Activated T-helper 2 cell treated with anti-CD3 and anti-CD28 coated beads, Interferon-gamma antibody, Interleukin-2, Interleukin-4, amounts not matched to agents 10 μg/mL and 5 μg/mL and 100 μg/mL, durations not matched to agents 14 hours and 24 hours and 36 hours (primary cell): ENCODE data around the gene APBA2. TPM values are rescaled to one million over a fixed set of nuclear protein-coding genes. Genes with fewer than 3 reads are reported as not detected.

Experiments used
- DNase-seq: peaks from one replicate; pipeline ENCODE4 v3.0.0; 2021; ENCODE audit warnings: low spot score
- H3K27ac Mint-ChIP-seq: one replicate; pipeline ENCODE4 v1.8.0; 2021; ENCODE audit warnings: mixed read lengths
- H3K27me3 Mint-ChIP-seq: one replicate; pipeline ENCODE4 v1.8.0; 2021; ENCODE audit warnings: low read depth, mixed read lengths
- H3K36me3 Mint-ChIP-seq: one replicate; pipeline ENCODE4 v1.8.0; 2021; ENCODE audit warnings: low read depth, mixed read lengths
- H3K4me1 Mint-ChIP-seq: one replicate; pipeline ENCODE4 v1.8.0; 2021; ENCODE audit warnings: low read depth, mixed read lengths
- H3K4me3 Mint-ChIP-seq: one replicate; pipeline ENCODE4 v1.8.0; 2021; ENCODE audit warnings: low read depth, mild to moderate bottlenecking, moderate library complexity, mixed read lengths
- H3K9me3 Mint-ChIP-seq: one replicate; pipeline ENCODE4 v1.8.0; 2021; ENCODE audit warnings: mixed read lengths
- intact Hi-C: fragments of 100-400 bp; cut with micrococcal nuclease; formaldehyde crosslinking; loops from one replicate; pipeline ENCODE4 v1.15.1; 2023
- total RNA-seq: library from RNA; stranded (reverse); gene quantifications from 2 replicates; pipeline ENCODE4 v1.2.3, GENCODE V29; 2022

APBA2 gene
- total RNA-seq, 1 donor from 2014 or later, result 1.2 TPM

DNA sequence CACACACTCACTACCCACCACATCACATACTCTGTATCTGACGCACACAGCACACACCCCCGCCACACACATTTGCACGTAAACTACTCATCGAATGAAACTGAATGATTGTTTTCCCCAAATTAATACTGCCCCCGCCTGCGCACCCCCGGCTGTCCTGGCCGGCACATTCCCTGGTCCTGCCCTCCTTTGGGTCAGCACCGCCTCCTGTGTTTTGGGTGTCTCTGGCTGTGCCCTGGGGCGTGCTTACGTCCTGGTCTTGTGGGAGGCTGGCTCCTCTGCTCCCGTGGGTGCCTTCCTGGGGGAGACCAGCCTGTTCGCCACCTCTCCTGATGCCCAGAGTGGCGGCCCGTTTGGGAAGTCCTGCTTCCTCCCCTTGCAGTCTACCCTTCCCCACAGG, 30.2 kb downstream of the APBA2 start:
- Mint-ChIP-seq H3K4me3 (no peak overlapping the region), H3K4me1 (peaks cover 13% of the 10 kb centered on the region), H3K36me3 (no peaks in the 10 kb centered on the region), H3K27me3 (no peaks in the 10 kb centered on the region), H3K9me3 (no peaks in the 10 kb centered on the region), H3K27ac (no peak overlapping the region)
- intact Hi-C loops, result no loop called here
- no peak for DNase-seq

DNA sequence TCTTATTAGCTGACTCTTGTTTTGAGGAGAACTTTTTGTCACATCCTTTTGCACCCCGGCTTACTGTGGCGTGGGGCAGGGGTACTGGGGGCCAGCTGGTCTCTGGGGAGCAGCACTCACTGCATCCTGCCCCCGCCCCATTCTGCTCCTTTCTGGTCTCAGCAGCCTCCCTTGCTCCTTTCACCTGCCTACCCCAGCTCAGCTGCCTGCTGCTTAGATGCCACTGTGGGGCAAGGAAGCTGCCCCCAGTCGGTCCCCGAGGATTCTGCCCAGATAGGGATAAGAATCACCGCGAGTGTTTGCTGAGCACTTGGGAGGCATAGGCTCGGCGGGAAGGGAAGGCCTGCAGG, 32.0 kb downstream of the APBA2 start:
- intact Hi-C loops, result no loop called here
- H3K27me3 Mint-ChIP-seq, result no peaks in the 10 kb centered on the region
- H3K36me3 Mint-ChIP-seq, result no peaks in the 10 kb centered on the region
- H3K4me1 Mint-ChIP-seq, result peaks cover 21% of the 10 kb centered on the region
- no peak overlapping the region for H3K4me3 Mint-ChIP-seq
- DNase-seq, result no peak
- no peak overlapping the region for H3K27ac Mint-ChIP-seq
- H3K9me3 Mint-ChIP-seq, result no peaks in the 10 kb centered on the region

DNA sequence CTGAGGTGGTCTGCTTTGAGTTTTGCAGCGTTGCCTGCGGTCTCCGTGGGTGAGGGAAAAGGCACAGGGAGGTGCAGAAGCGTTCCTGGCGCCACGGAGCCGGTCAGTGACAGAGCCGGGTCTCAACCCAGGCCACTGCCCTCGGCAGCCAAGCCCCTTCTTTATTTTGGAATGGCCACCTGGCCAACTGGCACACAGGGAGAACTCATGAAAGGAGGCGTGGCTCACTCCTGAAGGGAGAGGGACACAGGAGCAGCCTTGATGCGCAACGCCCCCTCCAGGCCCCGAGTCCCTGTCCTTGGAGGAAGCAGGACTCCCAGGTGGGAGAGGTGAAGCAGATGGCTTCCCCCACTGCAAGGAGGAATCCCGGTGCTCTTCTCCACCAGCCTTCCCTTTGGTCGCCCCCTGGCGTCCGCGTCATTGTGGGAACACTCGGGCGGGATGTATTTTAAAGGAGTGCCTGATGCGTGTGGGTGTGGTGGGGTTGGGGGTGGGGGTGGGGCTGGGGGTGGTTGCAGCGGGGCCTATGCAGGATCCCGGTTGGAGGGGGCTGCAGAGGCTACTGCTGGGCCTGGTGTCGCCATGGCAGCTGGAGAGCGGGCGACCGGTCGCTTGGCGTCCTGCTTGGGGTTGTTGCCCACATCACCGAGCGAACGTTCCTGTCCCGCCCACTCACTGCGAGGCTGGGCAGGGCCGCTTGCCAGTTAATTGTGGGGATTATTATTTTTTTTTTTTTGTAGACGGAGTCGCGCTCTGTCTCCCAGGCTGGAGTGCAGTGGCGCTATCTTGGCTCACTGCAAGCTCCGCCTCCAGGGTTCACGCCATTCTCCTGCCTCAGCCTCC, 32.6 kb downstream of the APBA2 start:
- intact Hi-C loops, result no loop called here
- no peak for DNase-seq
- Mint-ChIP-seq H3K4me1 (peaks cover 23% of the 10 kb centered on the region), H3K27ac (no peak overlapping the region), H3K27me3 (no peaks in the 10 kb centered on the region), H3K4me3 (no peak overlapping the region), H3K9me3 (no peaks in the 10 kb centered on the region), H3K36me3 (no peaks in the 10 kb centered on the region)

DNA sequence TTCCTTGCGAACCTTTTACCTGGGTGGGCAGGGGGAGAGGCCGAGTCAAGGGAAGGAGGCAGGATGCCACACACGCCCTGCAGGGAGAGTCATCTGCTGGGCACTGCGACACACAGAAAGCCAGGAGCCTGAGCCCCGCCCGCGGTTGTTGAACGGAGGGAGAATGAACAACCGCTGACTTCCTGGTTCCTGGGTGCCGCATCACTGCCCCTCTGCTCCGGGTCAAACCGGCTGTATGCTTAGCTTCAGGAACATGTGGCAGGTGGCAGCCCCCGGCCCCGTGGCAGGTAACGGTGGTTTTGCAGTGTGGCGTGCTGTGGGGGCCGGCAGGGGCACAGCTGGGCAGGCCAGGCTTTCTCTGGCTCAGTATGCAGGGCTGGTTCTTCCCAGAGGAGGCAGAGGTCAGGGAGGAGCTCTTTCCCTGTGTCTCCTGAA, 33.4 kb downstream of the APBA2 start:
- Mint-ChIP-seq H3K27ac (no peak overlapping the region), H3K36me3 (peaks cover 2% of the 10 kb centered on the region), H3K9me3 (no peaks in the 10 kb centered on the region), H3K27me3 (no peaks in the 10 kb centered on the region), H3K4me3 (peak overlapping the region; percentile 28), H3K4me1 (peaks cover 25% of the 10 kb centered on the region)
- peak; percentile 17 for DNase-seq
- intact Hi-C loops, result no loop called here

DNA sequence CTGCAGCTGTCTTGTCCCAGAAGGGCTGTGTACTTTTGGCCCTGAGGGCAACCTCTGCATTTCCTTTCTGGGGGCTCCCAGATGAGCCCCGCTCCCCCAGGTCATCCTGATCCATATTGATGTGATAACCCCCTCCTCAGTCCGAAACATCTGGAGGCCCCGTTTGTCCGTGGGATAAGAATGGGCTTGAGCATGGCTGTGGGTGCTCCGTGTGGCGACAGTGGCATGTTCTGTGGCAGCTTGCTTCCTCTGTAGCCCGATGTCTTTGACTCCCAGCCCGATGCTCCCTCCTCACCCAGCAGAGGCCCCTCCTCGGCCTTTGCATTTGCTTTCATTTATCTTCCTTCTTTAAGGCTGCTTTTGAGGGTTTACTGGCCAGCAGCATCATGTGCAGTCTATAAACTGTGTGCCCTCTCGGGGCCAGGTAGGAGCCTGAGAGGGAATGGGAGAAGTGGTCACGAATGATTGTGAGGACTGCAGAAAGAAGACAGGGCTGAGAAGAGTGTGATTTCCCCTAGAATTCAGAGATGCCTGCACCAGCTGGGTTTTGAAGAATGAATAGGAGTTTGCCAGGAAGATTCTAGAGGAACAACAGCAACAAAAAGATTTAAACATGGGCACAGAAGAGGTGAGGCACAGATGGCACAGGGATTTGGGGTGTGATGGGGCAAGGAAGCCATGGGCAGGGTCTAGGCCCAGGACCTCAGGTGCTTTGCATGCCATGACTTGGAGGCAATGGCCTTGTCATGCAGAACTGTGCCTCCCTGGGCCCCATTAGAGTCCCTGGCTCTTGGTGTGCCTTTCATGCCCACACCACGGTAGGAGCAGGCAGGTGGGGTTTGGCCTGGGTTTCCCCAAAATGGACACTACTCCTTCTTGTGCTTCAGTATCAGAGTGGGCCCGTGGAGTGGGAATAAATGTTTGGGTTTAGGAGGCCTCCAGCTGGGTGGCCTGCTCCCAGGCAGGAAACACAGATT, 34.2 kb downstream of the APBA2 start:
- peaks cover 5% of the 10 kb centered on the region for H3K36me3 Mint-ChIP-seq
- peak overlapping the region; percentile 24 for H3K4me3 Mint-ChIP-seq
- no peak for DNase-seq
- H3K27ac Mint-ChIP-seq, result no peak overlapping the region
- H3K9me3 Mint-ChIP-seq, result no peaks in the 10 kb centered on the region
- peaks cover 1% of the 10 kb centered on the region for H3K27me3 Mint-ChIP-seq
- intact Hi-C loops, result no loop called here
- H3K4me1 Mint-ChIP-seq, result peaks cover 32% of the 10 kb centered on the region

DNA sequence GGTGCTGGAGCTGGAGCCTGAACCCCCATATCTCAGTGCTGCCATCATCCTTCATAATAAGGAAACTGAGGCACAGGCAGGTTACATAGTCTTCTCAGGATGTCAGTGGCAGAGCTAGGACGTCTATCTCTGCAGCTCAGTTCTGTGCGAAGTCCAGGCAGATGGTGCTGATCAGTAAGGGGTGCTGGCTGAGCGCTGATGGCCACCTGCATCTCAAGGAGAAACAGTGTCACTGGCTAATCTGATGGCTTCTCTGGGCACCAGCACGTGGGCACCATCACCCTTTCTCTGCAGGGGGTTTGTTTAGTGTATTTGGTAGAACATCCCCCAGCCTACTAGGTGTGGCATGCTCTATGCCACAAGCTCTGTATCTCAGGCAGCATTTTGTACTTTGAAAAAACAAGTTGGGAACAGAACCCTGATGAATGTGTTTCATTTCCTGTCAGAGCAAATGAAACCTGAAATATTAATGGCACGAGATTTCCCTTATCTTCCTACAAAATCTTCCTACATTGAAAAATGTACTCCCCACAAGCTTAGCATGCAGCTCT, 35.1 kb downstream of the APBA2 start:
- H3K4me1 Mint-ChIP-seq, result peaks cover 35% of the 10 kb centered on the region
- no peak for DNase-seq
- H3K4me3 Mint-ChIP-seq, result no peak overlapping the region
- H3K27ac Mint-ChIP-seq, result no peak overlapping the region
- peaks cover 5% of the 10 kb centered on the region for H3K36me3 Mint-ChIP-seq
- intact Hi-C loops, result no loop called here
- H3K27me3 Mint-ChIP-seq, result peaks cover 4% of the 10 kb centered on the region
- H3K9me3 Mint-ChIP-seq, result no peaks in the 10 kb centered on the region

DNA sequence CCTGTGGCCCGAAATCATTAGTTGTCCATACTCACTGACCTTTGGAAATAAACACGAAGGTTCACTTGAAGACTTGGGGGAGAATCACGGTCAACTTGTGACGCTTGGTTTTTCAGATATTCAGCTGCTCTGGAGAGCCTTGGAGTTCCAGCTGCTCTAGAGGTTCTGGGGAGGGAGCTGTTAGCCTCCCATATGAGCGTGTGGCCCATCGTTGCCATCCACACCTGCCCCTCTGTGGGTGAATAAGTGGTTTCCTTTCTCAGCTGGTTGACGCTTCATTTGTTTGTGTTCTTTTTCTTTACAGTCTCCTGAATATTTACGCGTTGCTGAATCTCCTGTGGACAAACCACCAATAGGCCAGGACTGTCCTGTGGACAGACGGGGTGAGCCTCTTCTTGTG, 35.6 kb downstream of the APBA2 start:
- no peaks in the 10 kb centered on the region for H3K9me3 Mint-ChIP-seq
- intact Hi-C loops, result no loop called here
- H3K27ac Mint-ChIP-seq, result no peak overlapping the region
- H3K4me1 Mint-ChIP-seq, result peaks cover 35% of the 10 kb centered on the region
- H3K36me3 Mint-ChIP-seq, result peaks cover 5% of the 10 kb centered on the region
- no peak for DNase-seq
- H3K4me3 Mint-ChIP-seq, result no peak overlapping the region
- peaks cover 5% of the 10 kb centered on the region for H3K27me3 Mint-ChIP-seq

DNA sequence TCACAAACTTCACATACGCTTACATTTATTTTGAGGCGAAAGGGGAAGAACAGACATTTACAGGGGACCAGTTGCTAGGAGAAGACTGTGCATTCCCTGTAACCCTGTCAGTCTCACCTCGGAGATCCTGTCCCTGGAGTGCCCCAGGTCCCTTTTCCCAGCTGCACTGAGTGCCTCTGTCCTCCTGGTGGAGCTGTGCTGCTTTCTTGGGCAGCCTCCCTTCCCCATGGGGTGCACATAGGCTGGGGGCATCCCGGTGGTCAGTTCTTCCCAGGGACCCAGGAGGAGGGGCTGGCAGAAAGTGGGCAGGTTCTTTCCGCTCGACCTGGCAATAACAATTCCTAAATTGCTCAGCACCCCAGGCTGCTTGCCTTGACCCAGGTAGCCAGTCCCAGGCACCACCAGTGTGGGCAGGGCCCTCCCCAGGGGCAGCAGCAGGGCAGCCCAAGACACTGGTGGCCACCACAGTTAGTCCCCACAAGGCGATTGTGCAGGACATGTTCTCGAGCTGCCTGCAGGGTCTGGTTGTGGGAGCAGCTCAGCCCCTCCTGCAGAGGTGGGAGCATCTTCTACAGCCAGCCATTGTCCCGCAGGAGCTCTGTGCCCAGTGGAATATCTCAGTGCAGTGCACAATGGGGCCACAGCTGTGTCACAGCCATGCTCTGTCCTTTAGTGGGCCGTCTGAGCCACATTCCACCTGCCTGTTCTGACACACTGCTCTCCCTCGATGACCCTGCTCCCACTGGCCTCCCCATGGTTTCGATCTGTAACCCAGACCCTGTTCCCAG, 36.3 kb downstream of the APBA2 start:
- no peak for DNase-seq
- no peaks in the 10 kb centered on the region for H3K9me3 Mint-ChIP-seq
- peaks cover 35% of the 10 kb centered on the region for H3K4me1 Mint-ChIP-seq
- peaks cover 5% of the 10 kb centered on the region for H3K36me3 Mint-ChIP-seq
- H3K4me3 Mint-ChIP-seq, result no peak overlapping the region
- peaks cover 5% of the 10 kb centered on the region for H3K27me3 Mint-ChIP-seq
- intact Hi-C loops, result no loop called here
- H3K27ac Mint-ChIP-seq, result no peak overlapping the region

DNA sequence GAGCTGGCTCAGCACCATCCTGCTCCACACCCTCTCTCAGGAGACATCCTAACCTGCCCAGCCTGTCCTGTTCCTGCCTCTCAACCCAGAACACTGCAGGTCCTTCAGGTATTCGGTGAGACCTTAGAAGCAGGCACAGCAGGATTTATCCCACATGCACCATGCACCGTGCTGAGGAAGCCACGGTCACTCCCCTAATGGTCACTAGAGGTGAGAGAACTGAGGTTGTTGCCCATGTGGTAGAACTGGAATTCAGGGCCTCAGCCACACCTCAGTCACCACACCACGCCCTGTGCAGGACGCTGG, 36.9 kb downstream of the APBA2 start:
- no peak for DNase-seq
- intact Hi-C loops, result no loop called here

DNA sequence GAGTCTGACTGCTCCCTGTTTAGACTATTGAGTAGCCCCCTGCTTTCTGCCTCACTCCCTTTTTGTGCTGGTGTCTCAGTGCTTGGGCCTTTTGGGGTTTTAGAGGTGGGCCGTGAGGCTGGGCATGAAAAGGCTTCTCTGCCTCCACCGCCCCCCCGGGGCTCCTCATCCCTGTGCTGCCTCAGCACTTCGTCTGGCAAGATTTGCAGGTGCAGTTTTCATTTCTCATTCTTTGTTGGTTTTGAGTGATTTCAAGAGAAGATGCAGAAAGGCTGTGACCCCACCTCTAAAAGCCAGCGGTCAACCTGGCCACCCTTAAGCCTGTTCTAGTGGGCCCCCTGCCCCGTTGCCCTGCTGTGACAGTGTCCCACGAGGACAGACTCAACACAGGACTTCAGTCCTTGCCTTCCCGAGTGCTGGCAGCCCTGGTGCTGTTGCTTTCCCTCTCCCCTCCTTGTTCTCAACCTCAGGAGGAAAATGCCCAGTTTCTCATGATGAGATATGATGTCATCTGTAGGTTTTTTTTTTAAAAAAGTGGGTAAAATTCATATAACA, 38.0 kb downstream of the APBA2 start:
- Mint-ChIP-seq H3K9me3 (no peaks in the 10 kb centered on the region), H3K4me3 (no peak overlapping the region), H3K36me3 (peaks cover 5% of the 10 kb centered on the region), H3K4me1 (peaks cover 35% of the 10 kb centered on the region), H3K27ac (no peak overlapping the region), H3K27me3 (peaks cover 8% of the 10 kb centered on the region)
- intact Hi-C loops, result no loop called here
- DNase-seq, result no peak

More for the DNA sequence above, 36.9 kb downstream of the APBA2 start:
- Mint-ChIP-seq H3K4me1 (peaks cover 35% of the 10 kb centered on the region), H3K36me3 (peaks cover 5% of the 10 kb centered on the region), H3K4me3 (no peak overlapping the region), H3K9me3 (no peaks in the 10 kb centered on the region), H3K27me3 (peaks cover 5% of the 10 kb centered on the region), H3K27ac (no peak overlapping the region)

DNA sequence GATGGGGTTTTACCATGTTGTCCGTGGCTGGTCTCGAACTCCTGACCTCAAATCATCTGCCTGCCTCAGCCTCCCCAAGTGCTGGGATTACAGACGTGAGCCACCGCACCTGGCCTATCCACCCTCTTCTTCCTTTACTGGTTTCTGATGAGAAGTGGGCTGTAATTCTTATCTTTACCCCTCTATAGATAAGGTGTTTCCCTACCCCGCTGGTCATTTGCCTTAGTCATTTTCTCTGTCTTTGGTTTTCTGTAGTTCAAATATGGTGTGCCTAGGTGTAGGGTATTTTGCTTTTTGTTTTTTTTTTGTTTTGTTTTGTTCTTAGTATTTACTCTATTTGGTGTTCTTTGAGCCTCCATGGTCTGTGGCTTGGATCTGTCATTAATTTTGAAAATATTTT, 41.3 kb downstream of the APBA2 start:
- H3K4me1 Mint-ChIP-seq, result peaks cover 14% of the 10 kb centered on the region
- peaks cover 5% of the 10 kb centered on the region for H3K36me3 Mint-ChIP-seq
- peaks cover 8% of the 10 kb centered on the region for H3K27me3 Mint-ChIP-seq
- no peak overlapping the region for H3K4me3 Mint-ChIP-seq
- no peaks in the 10 kb centered on the region for H3K9me3 Mint-ChIP-seq
- DNase-seq, result no peak
- H3K27ac Mint-ChIP-seq, result no peak overlapping the region
- intact Hi-C loops, result no loop called here

DNA sequence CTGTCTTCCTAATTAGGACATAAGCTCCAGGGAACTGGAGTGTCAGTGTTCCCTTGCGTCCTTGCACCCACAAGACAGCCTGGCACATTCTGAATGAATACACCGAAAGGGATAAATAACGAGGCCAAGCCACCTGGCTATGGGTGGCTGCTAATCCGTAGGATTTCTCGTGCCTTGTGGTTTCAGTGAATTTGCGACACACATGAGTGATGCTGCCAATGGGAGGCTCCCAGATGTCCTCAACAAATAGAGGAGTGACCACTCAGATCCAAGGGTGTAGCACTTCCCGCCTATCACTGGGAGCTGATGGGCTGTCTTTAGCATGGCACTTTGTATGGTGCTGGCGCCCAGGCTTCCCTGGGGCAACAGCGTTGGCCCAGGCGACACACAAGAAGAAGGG, 43.4 kb downstream of the APBA2 start:
- intact Hi-C loops, result no loop called here
- Mint-ChIP-seq H3K4me1 (peaks cover 12% of the 10 kb centered on the region), H3K9me3 (no peaks in the 10 kb centered on the region), H3K27ac (no peak overlapping the region), H3K36me3 (peaks cover 3% of the 10 kb centered on the region), H3K4me3 (no peak overlapping the region), H3K27me3 (peaks cover 8% of the 10 kb centered on the region)
- no peak for DNase-seq
